Activated CD4-positive, alpha-beta T cell treated with anti-CD3 and anti-CD28 coated beads, Interleukin-2, amount 50 U/mL, for 1 hour (primary cell): ENCODE measurements around the gene CCDC86.

ENCODE experiments used
- DNase-seq: peaks from one replicate; pipeline ENCODE4 v3.0.0-alpha.2; 2020

Gene CCDC86

GRCh38 chr11:60870733-60871377 lies 28.9 kb downstream of the CCDC86 start:
- DNase-seq, result no peak

DNA sequence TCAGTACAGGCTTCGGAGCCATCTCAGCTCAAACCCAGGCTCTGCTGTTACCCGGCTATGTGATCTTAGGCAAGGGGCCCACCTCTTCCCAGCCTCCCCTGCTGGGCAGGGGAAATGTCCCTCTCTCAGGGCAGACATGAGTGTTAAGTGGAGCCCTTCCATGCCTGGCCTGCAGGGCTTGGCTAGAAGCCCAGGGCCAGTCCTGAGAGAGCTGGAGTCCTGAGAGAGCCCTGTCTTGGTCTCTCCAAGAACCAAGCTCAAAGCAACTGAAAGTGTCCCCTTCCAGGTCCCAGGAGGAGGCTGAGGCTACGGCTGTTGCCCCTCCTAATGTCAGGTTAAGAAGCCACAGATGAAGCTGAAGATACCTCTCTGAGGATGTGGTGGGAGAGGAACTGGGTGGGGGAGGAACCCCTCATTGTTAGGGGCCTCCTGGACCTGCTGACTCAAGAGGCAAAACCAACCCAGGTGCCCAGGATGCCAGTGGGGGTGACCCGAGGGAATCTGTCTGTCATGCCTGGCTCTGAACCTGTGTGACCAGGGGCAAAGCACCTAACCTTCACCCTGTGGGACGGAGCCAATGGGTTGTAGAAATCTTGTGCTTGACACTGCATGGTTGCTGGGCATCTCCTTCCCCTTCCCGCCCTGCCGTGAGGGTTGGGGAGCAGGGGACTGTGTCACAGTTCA lies 29.6 kb downstream of the CCDC86 start:
- DNase-seq, result no peak

- DNase-seq, result no peak
These were observed 30.4 kb downstream of the CCDC86 start for GRCh38 chr11:60872124-60872960.

DNA sequence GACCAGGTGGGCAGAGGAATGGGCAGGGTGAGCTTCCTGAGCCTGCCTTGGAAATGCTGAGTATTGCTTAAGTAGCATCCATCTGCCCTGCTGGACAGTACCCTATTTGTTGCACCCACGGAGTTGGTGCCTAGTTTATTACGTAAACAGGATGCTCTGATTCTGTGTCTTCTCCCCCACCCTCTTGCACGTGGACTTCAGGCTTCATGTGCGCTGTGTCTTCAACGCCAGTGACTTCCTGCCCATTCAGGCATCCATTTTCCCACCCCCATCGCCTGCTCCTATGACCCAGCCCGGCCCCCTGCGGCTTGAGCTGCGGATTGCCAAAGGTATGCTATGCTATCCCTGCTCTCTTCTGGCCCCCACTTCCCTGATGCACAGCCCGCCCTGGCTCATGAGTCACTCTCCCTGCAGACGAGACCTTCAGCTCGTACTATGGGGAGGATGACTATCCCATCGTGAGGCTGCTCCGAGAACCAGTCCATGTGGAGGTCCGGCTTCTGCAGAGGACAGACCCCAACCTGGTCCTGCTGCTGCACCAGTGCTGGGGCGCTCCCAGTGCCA lies 31.1 kb downstream of the CCDC86 start:
- no peak for DNase-seq

GRCh38 chr11:60873533-60873932 lies 31.6 kb downstream of the CCDC86 start:
- no peak for DNase-seq

DNA sequence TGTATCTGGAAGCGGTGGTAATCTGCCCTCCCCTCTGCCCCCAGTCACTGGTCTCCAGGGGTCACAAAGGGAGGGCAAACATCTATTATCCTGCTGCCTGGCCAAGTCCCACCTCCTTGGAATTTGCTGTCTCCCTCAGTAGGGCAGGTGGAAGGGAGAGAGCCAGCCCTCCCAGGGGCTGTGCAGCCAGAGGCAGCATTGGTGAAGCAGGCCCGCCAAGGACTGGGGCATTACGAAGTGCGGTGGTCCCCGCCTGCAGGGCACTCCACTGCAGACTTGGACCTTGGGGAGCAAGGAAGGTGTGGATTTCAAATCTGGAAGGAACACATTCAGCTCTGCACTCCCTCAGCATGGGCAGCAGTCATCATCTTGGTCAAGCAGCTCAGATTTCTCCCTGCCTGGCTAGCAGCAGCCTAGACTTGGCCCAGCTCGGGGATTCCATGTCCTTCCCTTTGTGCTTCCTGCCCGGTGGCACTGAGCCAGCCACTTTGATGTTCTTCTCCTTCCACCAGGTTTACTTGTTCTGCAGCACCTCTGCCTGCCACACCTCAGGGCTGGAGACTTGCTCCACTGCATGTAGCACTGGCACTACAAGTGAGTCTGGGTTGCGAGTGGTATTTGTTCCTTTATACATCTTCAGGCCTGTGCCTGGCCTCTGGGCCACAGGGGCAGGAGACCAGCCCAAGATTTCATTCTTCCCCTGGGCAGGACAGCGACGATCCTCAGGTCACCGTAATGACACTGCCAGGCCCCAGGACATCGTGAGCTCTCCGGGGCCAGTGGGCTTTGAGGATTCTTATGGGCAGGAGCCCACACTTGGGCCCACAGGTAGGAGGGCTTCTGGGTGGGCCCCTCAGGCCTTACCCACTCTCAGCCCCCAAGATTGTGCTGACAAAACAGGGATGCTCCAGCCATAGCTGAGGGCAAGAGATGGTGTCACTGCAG lies 32.8 kb downstream of the CCDC86 start:
- DNase-seq, result no peak

- DNase-seq, result no peak
These were observed 33.7 kb downstream of the CCDC86 start for GRCh38 chr11:60875366-60876167.

- DNase-seq, result no peak
These were observed 34.2 kb downstream of the CCDC86 start for GRCh38 chr11:60876168-60876485.

- no peak for DNase-seq
These were observed 36.6 kb downstream of the CCDC86 start for GRCh38 chr11:60878245-60879101.

DNA sequence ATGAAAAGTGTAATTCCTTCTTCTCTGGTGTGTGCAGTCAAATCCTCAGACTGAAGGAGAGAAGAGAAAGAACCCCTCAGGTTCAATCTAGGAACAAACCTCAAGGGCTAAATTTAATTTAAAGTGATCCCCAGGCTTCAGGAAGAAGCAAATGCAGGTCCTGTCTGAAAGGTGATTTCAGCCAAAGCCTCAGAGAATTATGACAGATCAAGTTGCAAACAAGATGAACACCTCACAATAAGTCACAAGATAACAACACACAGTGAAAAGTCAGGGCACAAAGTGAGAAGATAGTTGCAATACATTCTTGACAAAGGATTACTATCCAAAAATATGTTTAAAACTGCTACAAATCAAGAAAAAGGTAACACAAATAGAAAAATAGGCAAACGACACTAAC lies 37.2 kb downstream of the CCDC86 start:
- DNase-seq, result no peak

GRCh38 chr11:60879971-60880588 lies 38.2 kb downstream of the CCDC86 start:
- DNase-seq, result no peak

DNA sequence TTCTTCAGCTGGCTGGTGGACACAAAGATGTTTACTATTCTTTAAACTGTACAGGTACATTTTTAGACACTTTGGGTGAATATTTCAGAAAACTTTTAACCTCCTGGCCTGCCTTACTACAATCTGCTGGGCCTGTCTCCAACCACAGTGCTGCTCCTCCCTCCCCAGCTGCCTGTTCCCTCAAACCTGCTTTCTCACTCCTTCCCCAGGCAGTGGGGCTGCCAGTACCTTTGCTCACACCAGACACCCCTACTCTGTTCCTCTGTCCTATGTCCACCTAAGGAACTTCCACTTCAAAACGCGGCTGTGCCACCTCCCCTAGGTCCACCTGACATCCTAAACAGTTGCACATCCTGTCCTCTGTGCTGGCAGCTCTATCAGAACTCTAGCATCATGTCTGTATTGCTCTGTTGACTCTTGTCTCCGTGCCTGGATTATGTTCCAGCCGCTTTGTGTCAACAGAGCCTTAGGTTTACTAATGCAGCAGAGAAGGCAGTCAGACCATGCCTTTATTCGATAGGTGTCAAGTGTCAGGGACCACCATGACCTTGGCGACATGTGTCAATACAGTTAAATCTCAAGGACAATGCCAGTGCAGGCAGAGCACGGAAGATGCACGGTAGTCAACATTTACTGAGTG lies 38.9 kb downstream of the CCDC86 start:
- DNase-seq, result no peak

DNA sequence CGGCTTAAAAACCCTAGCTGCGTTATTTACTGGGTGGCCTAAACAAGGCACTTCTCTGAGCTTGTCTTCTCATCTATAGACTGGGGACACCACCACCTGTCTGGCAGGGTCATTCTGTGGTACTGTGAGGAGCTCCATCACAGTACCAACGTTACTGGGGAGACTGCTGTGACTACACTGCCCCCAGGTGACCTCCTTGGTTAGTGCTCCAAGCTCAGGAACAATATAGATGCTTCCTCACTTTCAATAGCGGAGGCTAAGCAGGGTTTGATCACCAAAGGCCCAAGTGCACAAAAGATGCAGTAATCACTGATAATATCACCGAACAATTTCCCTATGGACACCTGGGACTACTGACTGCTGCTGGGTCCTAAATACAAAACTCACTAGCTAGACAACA lies 45.6 kb downstream of the CCDC86 start:
- DNase-seq, result peak; percentile 24

DNA sequence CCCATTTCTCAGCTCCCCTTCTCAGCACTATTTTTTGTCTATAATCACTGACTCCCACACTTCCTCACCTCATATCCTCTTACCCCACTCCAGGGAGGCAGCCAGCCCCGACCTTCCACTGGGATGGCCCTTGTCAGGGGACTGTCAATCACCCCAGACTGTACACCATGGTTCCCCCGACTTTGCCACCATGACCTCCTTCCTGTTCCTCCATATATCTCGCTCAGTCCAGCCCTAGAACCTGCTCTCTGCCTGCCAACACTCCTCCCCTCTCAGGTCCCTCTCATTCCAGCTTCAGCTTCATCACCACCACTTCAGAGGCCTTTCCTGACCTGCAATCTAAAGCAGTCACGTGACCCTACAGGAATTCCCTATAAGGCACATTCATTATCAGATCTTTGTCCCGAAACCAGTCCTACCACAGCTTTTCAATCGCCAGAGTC lies 48.0 kb downstream of the CCDC86 start:
- no peak for DNase-seq

DNA sequence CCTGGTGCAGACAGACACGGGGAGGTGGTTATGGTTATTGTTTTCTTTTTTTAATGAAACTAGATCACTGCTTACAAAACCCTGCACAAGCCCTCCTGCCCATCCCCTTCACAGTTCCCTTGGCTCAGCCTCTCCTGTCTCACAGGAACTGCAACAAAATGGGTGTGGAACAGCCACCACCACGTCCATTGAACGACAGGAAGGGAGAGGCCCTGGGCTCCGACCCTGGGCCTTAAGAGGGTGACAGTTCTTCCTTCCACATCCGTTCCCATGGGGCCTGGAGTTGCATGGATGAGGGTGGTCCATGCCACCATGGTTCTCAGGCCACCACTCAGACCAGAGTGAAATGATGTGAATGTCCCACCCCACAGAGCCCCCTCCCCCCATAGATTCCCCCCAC lies 48.8 kb downstream of the CCDC86 start:
- DNase-seq, result no peak

GRCh38 chr11:60891103-60891741 lies 49.3 kb downstream of the CCDC86 start:
- no peak for DNase-seq

DNA sequence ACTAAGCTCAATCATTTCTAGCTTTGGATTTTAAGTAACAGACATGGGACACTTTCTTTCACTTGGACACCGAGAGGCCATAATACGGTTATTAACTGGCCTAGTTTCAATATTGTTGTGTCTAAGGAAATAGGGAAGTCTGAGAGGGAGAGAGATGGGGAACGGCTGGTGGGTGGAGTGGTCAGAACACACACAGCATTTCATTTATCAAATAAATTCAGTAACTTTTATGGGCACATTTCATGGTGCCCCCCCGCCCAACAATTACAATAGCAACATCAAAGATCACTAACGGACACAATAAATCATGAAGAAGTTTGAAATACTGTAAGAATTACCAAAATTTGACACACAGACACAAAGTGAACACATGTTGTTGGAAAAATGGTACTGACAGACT lies 53.8 kb downstream of the CCDC86 start:
- no peak for DNase-seq

- no peak for DNase-seq
These were observed 55.6 kb downstream of the CCDC86 start for GRCh38 chr11:60897496-60897895.
